SK-N-SH (cell line): ENCODE results near the gene ABCD1. TPM values are rescaled to one million over a fixed set of nuclear protein-coding genes. Genes with fewer than 3 reads are reported as not detected.
"Not testable (repeated sequence)": the region's sequence is repeated elsewhere in the genome, so short reads cannot be mapped to it uniquely, and the experiment has no call there.

Source experiments
- CTCF ChIA-PET: fragments of 300-600, 350-600 bp; formaldehyde crosslinking; extraction: SDS; loops from one replicate; lab custom pipeline; 2021; lab: Yijun Ruan, JAX
- POLR2A ChIA-PET: fragments of 350-600 bp; sonication (Branson Sonifier 250); formaldehyde crosslinking; extraction: SDS; loops from one replicate; lab custom pipeline; 2020; ENCODE audit warnings: antibody characterized with exemption, inconsistent platforms; lab: Yijun Ruan, JAX
- DNase-seq: peaks from one replicate; pipeline ENCODE4 v3.0.0; 2012
- H2AFZ ChIP-seq: fragments of 200-600 bp; sonication (generic); 2 replicates; pipeline ENCODE4 v1.8.1; 2016; ENCODE audit warnings: antibody characterized with exemption, mild to moderate bottlenecking, low read depth
- H3F3A ChIP-seq: fragments of 200-600 bp; sonication (generic); replicated peaks from 2 replicates; pipeline ENCODE3; 2016; ENCODE audit warnings: antibody characterized with exemption, mild to moderate bottlenecking; ENCODE audit not compliant: insufficient read depth
- H3K27ac ChIP-seq, 2 experiments: fragments of 200-500 bp in 1 of 2; fragments of 200-600 bp in 1 of 2; sonication (Bioruptor generic) in 1 of 2; sonication (generic), shearing (Covaris generic) in 1 of 2; 2 replicates each; pipeline versions ENCODE4 v1.5.1 to v1.6.1; 2014 to 2016; ENCODE audit warnings: low read depth in 2 of 2, inconsistent platforms in 1 of 2, low read length in 1 of 2, mild to moderate bottlenecking in 1 of 2, mixed read lengths in 1 of 2
- H3K27me3 ChIP-seq: fragments of 200-600 bp; sonication (generic), shearing (Covaris generic); 2 replicates; pipeline ENCODE4 v1.6.1; 2016; ENCODE audit warnings: mixed run types; ENCODE audit not compliant: insufficient read depth
- H3K36me3 ChIP-seq, 2 experiments: fragments of 200-500 bp in 1 of 2; fragments of 200-600 bp in 1 of 2; sonication (Bioruptor generic) in 1 of 2; sonication (generic) in 1 of 2; replicated peaks in 1 of 2; 2 replicates each; pipeline versions ENCODE3 to v1.5.1; 2014 to 2016; ENCODE audit warnings: low read length in 1 of 2, mild to moderate bottlenecking in 1 of 2; ENCODE audit not compliant: insufficient read depth in 2 of 2, control insufficient read depth in 1 of 2
- H3K4me1 ChIP-seq, 2 experiments: fragments of 200-500 bp in 1 of 2; fragments of 200-600 bp in 1 of 2; sonication (Bioruptor generic) in 1 of 2; sonication (generic), shearing (Covaris generic) in 1 of 2; 2 replicates each; pipeline versions ENCODE4 v1.5.1 to v1.6.1; 2014 to 2016; ENCODE audit warnings: low read depth in 1 of 2, low read length in 1 of 2, mixed run types in 1 of 2; ENCODE audit not compliant: insufficient read depth in 2 of 2, control insufficient read depth in 1 of 2
- H3K4me2 ChIP-seq: fragments of 200-600 bp; sonication (generic), shearing (Covaris generic); 2 replicates; pipeline ENCODE4 v1.6.1; 2017; ENCODE audit warnings: mixed run types
- H3K4me3 ChIP-seq, 2 experiments: fragments of 200-500 bp in 1 of 2; fragments of 200-600 bp in 1 of 2; sonication (Bioruptor generic) in 1 of 2; sonication (generic), shearing (Covaris generic) in 1 of 2; 2 replicates each; pipeline versions ENCODE4 v1.5.1 to v1.8.1; 2014 to 2016; ENCODE audit warnings: low read depth in 2 of 2, inconsistent platforms in 1 of 2, low read length in 1 of 2, mild to moderate bottlenecking in 1 of 2, mixed read lengths in 1 of 2, moderate library complexity in 1 of 2
- H3K79me2 ChIP-seq: fragments of 200-600 bp; sonication (generic); 2 replicates; pipeline ENCODE4 v1.8.1; 2017; ENCODE audit warnings: mild to moderate bottlenecking; ENCODE audit not compliant: insufficient read depth
- H3K9ac ChIP-seq: fragments of 200-600 bp; sonication (generic); 2 replicates; pipeline ENCODE4 v1.6.1; 2017; ENCODE audit warnings: mixed run types
- H3K9me2 ChIP-seq: fragments of 200-600 bp; sonication (generic); 2 replicates; pipeline ENCODE4 v1.6.1; 2017; ENCODE audit warnings: mixed run types
- H3K9me3 ChIP-seq: fragments of 200-600 bp; sonication (generic); 2 replicates; pipeline ENCODE4 v1.6.1; 2017; ENCODE audit warnings: mixed run types, mild to moderate bottlenecking, moderate library complexity
- H4K20me1 ChIP-seq: fragments of 200-600 bp; sonication (generic); 2 replicates; pipeline ENCODE4 v1.6.1; 2017; ENCODE audit warnings: mild to moderate bottlenecking, mixed run types; ENCODE audit not compliant: insufficient read depth
- CTCF ChIP-seq: fragments of 200-600 bp; sonication (generic); IDR thresholded peaks from 2 replicates; pipeline ENCODE4 v1.6.1; 2017; ENCODE audit warnings: antibody characterized with exemption, mild to moderate bottlenecking, moderate library complexity
- FOSL2 ChIP-seq: IDR thresholded peaks from 2 replicates; pipeline ENCODE4 v1.4.0; 2012; ENCODE audit warnings: low read depth, mild to moderate bottlenecking, moderate library complexity, borderline replicate concordance
- MXI1 ChIP-seq: IDR thresholded peaks from 2 replicates; pipeline ENCODE4 v1.6.1; 2012; ENCODE audit warnings: mild to moderate bottlenecking, low read depth, low read length, improper control_type of control experiment
- PBX3 ChIP-seq: IDR thresholded peaks from 2 replicates; pipeline ENCODE4; 2012
- TCF12 ChIP-seq: IDR thresholded peaks from 2 replicates; pipeline ENCODE4 v1.4.0; 2012
- WGBS: methylation state at CpG from one replicate; pipeline ENCODE4 v1.1.6; 2017; ENCODE audit warnings: low lambda C conversion rate; 5-methylcytosine and 5-hydroxymethylcytosine counted together
- polyA plus RNA-seq, 3 experiments: library from polyadenylated mRNA; depleted of rRNA; stranded (reverse); fragments of >200 nt; gene quantifications; 2 replicates each; pipeline ENCODE4 v1.2.3, GENCODE V29; 2012
- TF ChIP-seq, protein P1 (sequence below): IDR thresholded peaks from 2 replicates; pipeline ENCODE4 v1.4.0; 2012; ENCODE audit warnings: low read depth, borderline replicate concordance

ABCD1 gene
- polyA plus RNA-seq, 1 of the 3 experiments (the other 2 are of a cell fraction): 7.9 TPM

DNA sequence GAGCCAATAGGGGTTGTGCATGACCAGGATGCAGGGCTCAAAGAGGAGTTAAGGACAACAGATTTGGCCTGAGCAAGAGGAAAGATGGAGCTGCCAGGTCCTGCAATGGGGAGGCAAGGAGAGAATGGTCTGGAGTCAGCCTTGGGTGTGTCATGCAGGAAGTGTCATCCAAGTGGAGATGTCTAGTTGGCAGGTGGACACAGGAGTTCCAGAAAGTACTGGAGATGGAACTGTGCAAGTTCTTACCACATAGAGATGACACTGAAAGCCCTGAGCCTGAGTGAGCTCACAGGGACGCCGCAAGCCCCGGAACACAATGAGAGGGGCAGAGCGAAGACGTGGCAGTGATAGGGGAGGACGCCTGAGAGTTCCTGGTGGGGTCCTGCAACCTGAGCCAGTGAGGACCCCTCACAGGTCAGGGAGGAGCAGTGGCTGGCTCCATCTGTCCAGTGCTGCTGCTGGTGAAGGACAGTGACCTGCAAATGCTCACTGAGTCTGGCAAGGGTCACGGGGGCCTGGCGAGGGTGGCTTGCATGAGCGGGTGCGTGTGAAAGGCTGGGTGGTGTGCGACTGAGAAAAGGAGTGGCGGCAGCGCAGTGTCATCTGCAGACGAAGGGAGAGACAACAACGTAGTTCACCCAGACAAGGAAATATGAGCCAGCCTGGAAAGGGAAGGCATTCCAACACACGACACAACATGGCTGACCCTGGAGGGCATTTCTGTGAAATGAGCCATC lies 27.5 kb upstream of the ABCD1 start:
- H2AFZ ChIP-seq, DNase-seq, H3K9me3 ChIP-seq, H3K27me3 ChIP-seq, H4K20me1 ChIP-seq, H3K4me3 ChIP-seq, H3K4me2 ChIP-seq, H3K79me2 ChIP-seq, H3K9ac ChIP-seq, H3K9me2 ChIP-seq, POLR2A ChIA-PET, H3F3A ChIP-seq, H3K27ac ChIP-seq, CTCF ChIA-PET, H3K36me3 ChIP-seq: not testable (repeated sequence)
- WGBS: 61% methylated on average over 13 of the region's 16 CpGs
- H3K4me1 ChIP-seq: peaks cover 0 to 12% of the 10 kb centered on the region in 2 experiments; a peak in 1 of 4 replicates

GRCh38 chrX:153697924-153698865 lies 26.5 kb upstream of the ABCD1 start:
- Histone ChIP-seq H3K36me3 (no peaks in the 10 kb centered on the region), H3K9me2 (no peaks in the 10 kb centered on the region), H3K4me2 (no peak overlapping the region)
- ChIA-PET POLR2A (no interaction called here), CTCF (interaction anchor here (1.1 to 1.8 kb wide), 2 partner anchors 11 to 158 kb away, joined by 4 to 5 read pairs; no protein-coding TSS in a partner anchor)
- TF ChIP-seq CTCF (no peak), PBX3 (no peak), FOSL2 (no peak), MXI1 (no peak), TCF12 (no peak)
- TF ChIP-seq, protein P1, sequence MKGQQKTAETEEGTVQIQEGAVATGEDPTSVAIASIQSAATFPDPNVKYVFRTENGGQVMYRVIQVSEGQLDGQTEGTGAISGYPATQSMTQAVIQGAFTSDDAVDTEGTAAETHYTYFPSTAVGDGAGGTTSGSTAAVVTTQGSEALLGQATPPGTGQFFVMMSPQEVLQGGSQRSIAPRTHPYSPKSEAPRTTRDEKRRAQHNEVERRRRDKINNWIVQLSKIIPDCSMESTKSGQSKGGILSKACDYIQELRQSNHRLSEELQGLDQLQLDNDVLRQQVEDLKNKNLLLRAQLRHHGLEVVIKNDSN: no peak
- TF ChIP-seq, all 33 proteins: peak for 0
- H3K4me1 ChIP-seq: peaks cover 0 to 5% of the 10 kb centered on the region in 2 experiments; a peak in 1 of 4 replicates
- H3K79me2 ChIP-seq: no peaks in the 10 kb centered on the region
- H3K27ac ChIP-seq: no peak overlapping the region
- 40% methylated on average over 10 of the region's 16 CpGs for WGBS
- no peak overlapping the region for H3K4me3 ChIP-seq
- H2AFZ ChIP-seq: no peak overlapping the region
- H3K9me3 ChIP-seq: no peaks in the 10 kb centered on the region
- H3K27me3 ChIP-seq: peaks cover 9% of the 10 kb centered on the region; the same call in 1 of the 2 replicates
- H3F3A ChIP-seq: no peaks in the 10 kb centered on the region
- no peaks in the 10 kb centered on the region for H4K20me1 ChIP-seq
- no peak for DNase-seq
- no peak overlapping the region for H3K9ac ChIP-seq

GRCh38 chrX:153699210-153699783 lies 25.4 kb upstream of the ABCD1 start:
- not testable (repeated sequence) for H3K4me3 ChIP-seq, H3K4me2 ChIP-seq, H3K27me3 ChIP-seq, H3K4me1 ChIP-seq, H3K79me2 ChIP-seq, H3K36me3 ChIP-seq, H3K9ac ChIP-seq, H2AFZ ChIP-seq, H3K27ac ChIP-seq, H3K9me2 ChIP-seq, H3K9me3 ChIP-seq, DNase-seq, H4K20me1 ChIP-seq, H3F3A ChIP-seq
- ChIA-PET POLR2A (interaction anchor here (0.6 kb wide), 1 partner anchor 56 kb away, joined by 3 read pairs; no protein-coding TSS in a partner anchor), CTCF (interaction anchor here (1.1 to 1.8 kb wide), 2 partner anchors 10 to 159 kb away, joined by 4 to 5 read pairs; no protein-coding TSS in a partner anchor)
- WGBS: 39% methylated on average over 3 of the region's 16 CpGs

GRCh38 chrX:153699784-153700371 lies 24.8 kb upstream of the ABCD1 start:
- H3K4me3 ChIP-seq, H3K9me2 ChIP-seq, H3K79me2 ChIP-seq, H3K27me3 ChIP-seq, H3F3A ChIP-seq, H3K4me2 ChIP-seq, H3K4me1 ChIP-seq, H3K36me3 ChIP-seq, H2AFZ ChIP-seq, POLR2A ChIA-PET, H3K9ac ChIP-seq, DNase-seq, H4K20me1 ChIP-seq, H3K27ac ChIP-seq, H3K9me3 ChIP-seq: not testable (repeated sequence)
- 53% methylated on average over 4 of the region's 18 CpGs for WGBS
- CTCF ChIA-PET: interaction anchor here (1.8 kb wide), 1 partner anchor 9 kb away, joined by 5 read pairs; no protein-coding TSS in a partner anchor
